Fibroblast of pulmonary artery (primary cell): Measurements from ENCODE around the gene L3MBTL1.

Experiments used
- DNase-seq: peaks from one replicate; pipeline ENCODE4 v3.0.0-alpha.2; 2010; ENCODE audit warnings: low read depth
- H3K4me3 ChIP-seq: replicated peaks from 2 replicates; pipeline ENCODE4 v1.5.1; 2011; ENCODE audit warnings: low read depth, mild to moderate bottlenecking, control low read depth, low read length, moderate library complexity
- TF ChIP-seq, protein P1 (sequence below): IDR thresholded peaks from 2 replicates; pipeline ENCODE4 v1.5.1; 2011; ENCODE audit warnings: mild to moderate bottlenecking, control low read depth, low read length, inconsistent platforms; ENCODE audit errors: missing control alignments

L3MBTL1 gene

DNA sequence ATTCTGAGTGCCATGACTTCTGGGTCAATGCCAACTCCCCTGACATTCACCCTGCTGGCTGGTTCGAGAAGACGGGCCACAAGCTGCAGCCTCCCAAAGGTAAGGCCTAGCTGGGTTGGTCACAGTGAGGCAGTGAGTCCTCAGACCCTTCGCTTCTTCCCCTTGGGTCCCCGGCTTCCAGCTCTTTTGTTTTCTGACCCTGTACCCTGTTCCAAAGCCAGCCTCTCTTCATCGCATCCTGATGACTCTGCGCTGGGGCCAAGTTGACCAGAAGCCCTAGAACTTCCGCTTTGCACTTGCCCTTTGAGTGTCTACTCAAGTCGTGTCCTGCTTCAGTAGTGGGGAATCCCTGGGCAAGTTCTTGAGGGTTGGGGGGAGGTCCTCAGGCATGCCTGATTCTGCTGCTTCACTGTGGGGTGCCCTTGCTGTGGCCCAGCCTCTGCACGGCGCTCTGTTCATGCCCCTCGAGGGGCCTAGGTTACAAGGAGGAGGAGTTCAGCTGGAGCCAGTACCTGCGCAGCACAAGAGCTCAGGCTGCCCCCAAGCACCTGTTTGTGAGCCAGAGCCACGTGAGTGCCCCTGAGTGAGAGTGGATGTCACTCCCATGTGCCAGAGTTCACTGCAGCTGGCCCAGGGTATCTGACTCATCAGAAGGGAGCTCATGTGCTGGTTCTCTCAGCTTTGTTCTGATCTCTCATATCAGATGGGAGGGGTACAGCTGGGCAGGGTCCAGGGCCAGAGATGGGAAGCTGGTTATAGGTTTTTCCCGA is 23.0 kb downstream of the L3MBTL1 start:
- H3K4me3 ChIP-seq = no peak overlapping the region
- no peak for DNase-seq
- TF ChIP-seq, protein P1, sequence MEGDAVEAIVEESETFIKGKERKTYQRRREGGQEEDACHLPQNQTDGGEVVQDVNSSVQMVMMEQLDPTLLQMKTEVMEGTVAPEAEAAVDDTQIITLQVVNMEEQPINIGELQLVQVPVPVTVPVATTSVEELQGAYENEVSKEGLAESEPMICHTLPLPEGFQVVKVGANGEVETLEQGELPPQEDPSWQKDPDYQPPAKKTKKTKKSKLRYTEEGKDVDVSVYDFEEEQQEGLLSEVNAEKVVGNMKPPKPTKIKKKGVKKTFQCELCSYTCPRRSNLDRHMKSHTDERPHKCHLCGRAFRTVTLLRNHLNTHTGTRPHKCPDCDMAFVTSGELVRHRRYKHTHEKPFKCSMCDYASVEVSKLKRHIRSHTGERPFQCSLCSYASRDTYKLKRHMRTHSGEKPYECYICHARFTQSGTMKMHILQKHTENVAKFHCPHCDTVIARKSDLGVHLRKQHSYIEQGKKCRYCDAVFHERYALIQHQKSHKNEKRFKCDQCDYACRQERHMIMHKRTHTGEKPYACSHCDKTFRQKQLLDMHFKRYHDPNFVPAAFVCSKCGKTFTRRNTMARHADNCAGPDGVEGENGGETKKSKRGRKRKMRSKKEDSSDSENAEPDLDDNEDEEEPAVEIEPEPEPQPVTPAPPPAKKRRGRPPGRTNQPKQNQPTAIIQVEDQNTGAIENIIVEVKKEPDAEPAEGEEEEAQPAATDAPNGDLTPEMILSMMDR = no peak

GRCh38 chr20:43531091-43531443 is 23.6 kb downstream of the L3MBTL1 start:
- no peak for DNase-seq
- TF ChIP-seq, protein P1 = no peak
- H3K4me3 ChIP-seq = no peak overlapping the region

GRCh38 chr20:43532416-43533055 is 25.0 kb downstream of the L3MBTL1 start:
- no peak for DNase-seq
- no peak overlapping the region for H3K4me3 ChIP-seq
- TF ChIP-seq, protein P1 = no peak

- no peak for DNase-seq
- TF ChIP-seq, protein P1 = no peak
- H3K4me3 ChIP-seq = no peak overlapping the region
Measured at GRCh38 chr20:43533060-43533459, 25.6 kb downstream of the L3MBTL1 start.

DNA sequence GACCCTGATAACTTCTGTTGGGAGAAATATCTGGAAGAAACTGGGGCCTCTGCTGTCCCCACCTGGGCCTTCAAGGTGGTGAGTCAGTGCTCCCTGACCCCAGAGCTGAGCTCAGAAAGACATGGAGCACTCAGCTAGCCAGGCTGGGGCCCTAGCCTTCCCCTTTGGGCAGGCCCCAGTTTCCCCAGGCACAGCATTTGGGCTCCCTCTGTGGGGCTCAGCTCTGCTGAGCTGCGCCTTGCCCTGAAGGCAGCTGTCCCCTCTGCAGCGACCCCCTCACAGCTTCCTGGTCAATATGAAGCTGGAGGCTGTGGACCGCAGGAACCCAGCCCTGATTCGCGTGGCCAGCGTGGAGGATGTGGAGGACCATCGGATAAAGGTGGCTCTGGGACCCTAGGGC is 26.5 kb downstream of the L3MBTL1 start:
- H3K4me3 ChIP-seq = no peak overlapping the region
- TF ChIP-seq, protein P1 = no peak
- no peak for DNase-seq

- DNase-seq = no peak
- no peak overlapping the region for H3K4me3 ChIP-seq
- TF ChIP-seq, protein P1 = no peak
Measured at GRCh38 chr20:43534791-43535350, 27.4 kb downstream of the L3MBTL1 start.
